ENCODE results near the gene CPA2. TPM values are rescaled to one million over a fixed set of nuclear protein-coding genes. Genes with fewer than 3 reads are reported as not detected.

Gene CPA2
- polyA plus RNA-seq, 4 donors: 12.9 to 25.4 (median 15.1) TPM

GRCh38 chr7:130277763-130278643, 11.3 kb downstream of the CPA2 start:
- peak; percentile 4 to 75 for DNase-seq
- no peak overlapping the region for H3K4me3 ChIP-seq (ENCODE audit: low read depth in 1 of 3, low read length in 3 of 3)
- no peaks in the 10 kb centered on the region for H3K27me3 ChIP-seq (ENCODE audit: control insufficient read depth in 3 of 3, insufficient read depth in 3 of 3, low read length in 3 of 3)
- peak overlapping the region in 1 of 3 donors; percentile 50 for H3K27ac ChIP-seq (ENCODE audit: low read depth in 1 of 3, low read length in 2 of 3)
- no peaks in the 10 kb centered on the region for H3K36me3 ChIP-seq (ENCODE audit: control insufficient read depth in 3 of 3, insufficient read depth in 2 of 3, low read depth in 1 of 3, low read length in 3 of 3)
- H3K9me3 ChIP-seq (ENCODE audit: control insufficient read depth in 2 of 2, insufficient read depth in 1 of 2, low read depth in 1 of 2, low read length in 1 of 2): no peaks in the 10 kb centered on the region
- H3K4me1 ChIP-seq (ENCODE audit: control insufficient read depth in 3 of 3, insufficient read depth in 2 of 3, low read depth in 1 of 3, low read length in 2 of 3): peaks cover 0 to under 1% (median 0%) of the 10 kb centered on the region in 3 donors
- 74 to 92% (median 83%) methylated on average over 15 of the region's 15 CpGs for WGBS, 3 donors
- no peak for FAIRE-seq

- Histone ChIP-seq H3K27me3 (ENCODE audit: control insufficient read depth in 3 of 3, insufficient read depth in 3 of 3, low read length in 3 of 3) (no peaks in the 10 kb centered on the region), H3K4me3 (ENCODE audit: low read depth in 1 of 3, low read length in 3 of 3) (no peak overlapping the region), H3K27ac (ENCODE audit: low read depth in 1 of 3, low read length in 2 of 3) (peak overlapping the region in 1 of 3 donors; percentile 50), H3K9me3 (ENCODE audit: control insufficient read depth in 2 of 2, insufficient read depth in 1 of 2, low read depth in 1 of 2, low read length in 1 of 2) (no peaks in the 10 kb centered on the region), H3K36me3 (ENCODE audit: control insufficient read depth in 3 of 3, insufficient read depth in 2 of 3, low read depth in 1 of 3, low read length in 3 of 3) (no peaks in the 10 kb centered on the region), H3K4me1 (ENCODE audit: control insufficient read depth in 3 of 3, insufficient read depth in 2 of 3, low read depth in 1 of 3, low read length in 2 of 3) (no peaks in the 10 kb centered on the region)
- no peak for FAIRE-seq
- DNase-seq: peak in 1 of 2 donors; percentile 10
Observed at GRCh38 chr7:130278860-130279259, 12.2 kb downstream of the CPA2 start.

GRCh38 chr7:130279286-130279685, 12.6 kb downstream of the CPA2 start:
- FAIRE-seq (no peak), DNase-seq (no peak)
- 68 to 78% (median 69%) methylated on average over 2 of the region's 2 CpGs for WGBS, 3 donors
- no peaks in the 10 kb centered on the region for H3K27me3 ChIP-seq (ENCODE audit: control insufficient read depth in 3 of 3, insufficient read depth in 3 of 3, low read length in 3 of 3)
- H3K9me3 ChIP-seq (ENCODE audit: control insufficient read depth in 2 of 2, insufficient read depth in 1 of 2, low read depth in 1 of 2, low read length in 1 of 2): no peaks in the 10 kb centered on the region
- H3K4me1 ChIP-seq (ENCODE audit: control insufficient read depth in 3 of 3, insufficient read depth in 2 of 3, low read depth in 1 of 3, low read length in 2 of 3): no peaks in the 10 kb centered on the region
- no peaks in the 10 kb centered on the region for H3K36me3 ChIP-seq (ENCODE audit: control insufficient read depth in 3 of 3, insufficient read depth in 2 of 3, low read depth in 1 of 3, low read length in 3 of 3)
- no peak overlapping the region for H3K4me3 ChIP-seq (ENCODE audit: low read depth in 1 of 3, low read length in 3 of 3)
- peak overlapping the region in 1 of 3 donors; percentile 43 for H3K27ac ChIP-seq (ENCODE audit: low read depth in 1 of 3, low read length in 2 of 3)

- no peak overlapping the region for H3K27ac ChIP-seq (ENCODE audit: low read depth in 1 of 3, low read length in 2 of 3)
- no peak for DNase-seq
- H3K4me3 ChIP-seq (ENCODE audit: low read depth in 1 of 3, low read length in 3 of 3): no peak overlapping the region
- H3K9me3 ChIP-seq (ENCODE audit: control insufficient read depth in 2 of 2, insufficient read depth in 1 of 2, low read depth in 1 of 2, low read length in 1 of 2): no peaks in the 10 kb centered on the region
- WGBS, 3 donors: 95 to 100% (median 96%) methylated on average over 1 of the region's 1 CpG
- no peaks in the 10 kb centered on the region for H3K4me1 ChIP-seq (ENCODE audit: control insufficient read depth in 3 of 3, insufficient read depth in 2 of 3, low read depth in 1 of 3, low read length in 2 of 3)
- no peaks in the 10 kb centered on the region for H3K36me3 ChIP-seq (ENCODE audit: control insufficient read depth in 3 of 3, insufficient read depth in 2 of 3, low read depth in 1 of 3, low read length in 3 of 3)
- no peak for FAIRE-seq
- no peaks in the 10 kb centered on the region for H3K27me3 ChIP-seq (ENCODE audit: control insufficient read depth in 3 of 3, insufficient read depth in 3 of 3, low read length in 3 of 3)
Observed at GRCh38 chr7:130279906-130280305, 13.2 kb downstream of the CPA2 start.

GRCh38 chr7:130281260-130281659, 14.6 kb downstream of the CPA2 start:
- Histone ChIP-seq H3K27me3 (ENCODE audit: control insufficient read depth in 3 of 3, insufficient read depth in 3 of 3, low read length in 3 of 3) (no peaks in the 10 kb centered on the region), H3K27ac (ENCODE audit: low read depth in 1 of 3, low read length in 2 of 3) (no peak overlapping the region), H3K4me3 (ENCODE audit: low read depth in 1 of 3, low read length in 3 of 3) (no peak overlapping the region), H3K9me3 (ENCODE audit: control insufficient read depth in 2 of 2, insufficient read depth in 1 of 2, low read depth in 1 of 2, low read length in 1 of 2) (no peaks in the 10 kb centered on the region), H3K4me1 (ENCODE audit: control insufficient read depth in 3 of 3, insufficient read depth in 2 of 3, low read depth in 1 of 3, low read length in 2 of 3) (no peaks in the 10 kb centered on the region), H3K36me3 (ENCODE audit: control insufficient read depth in 3 of 3, insufficient read depth in 2 of 3, low read depth in 1 of 3, low read length in 3 of 3) (peaks cover 0 to 2% (median 0%) of the 10 kb centered on the region in 3 donors)
- 62 to 84% (median 73%) methylated on average over 1 of the region's 1 CpG for WGBS, 3 donors
- DNase-seq (no peak), FAIRE-seq (no peak)

GRCh38 chr7:130286881-130287280, 20.2 kb downstream of the CPA2 start:
- DNase-seq (no peak), FAIRE-seq (no peak)
- Histone ChIP-seq H3K27me3 (ENCODE audit: control insufficient read depth in 3 of 3, insufficient read depth in 3 of 3, low read length in 3 of 3) (no peaks in the 10 kb centered on the region), H3K36me3 (ENCODE audit: control insufficient read depth in 3 of 3, insufficient read depth in 2 of 3, low read depth in 1 of 3, low read length in 3 of 3) (peaks cover 0 to 2% (median 0%) of the 10 kb centered on the region in 3 donors), H3K9me3 (ENCODE audit: control insufficient read depth in 2 of 2, insufficient read depth in 1 of 2, low read depth in 1 of 2, low read length in 1 of 2) (no peaks in the 10 kb centered on the region), H3K4me1 (ENCODE audit: control insufficient read depth in 3 of 3, insufficient read depth in 2 of 3, low read depth in 1 of 3, low read length in 2 of 3) (no peaks in the 10 kb centered on the region), H3K27ac (ENCODE audit: low read depth in 1 of 3, low read length in 2 of 3) (no peak overlapping the region), H3K4me3 (ENCODE audit: low read depth in 1 of 3, low read length in 3 of 3) (no peak overlapping the region)
- 15 to 71% (median 47%) methylated on average over 1 of the region's 1 CpG for WGBS, 3 donors

GRCh38 chr7:130288168-130288567, 21.5 kb downstream of the CPA2 start:
- H3K36me3 ChIP-seq (ENCODE audit: control insufficient read depth in 3 of 3, insufficient read depth in 2 of 3, low read depth in 1 of 3, low read length in 3 of 3): peaks cover 0 to 2% (median 0%) of the 10 kb centered on the region in 3 donors
- no peaks in the 10 kb centered on the region for H3K9me3 ChIP-seq (ENCODE audit: control insufficient read depth in 2 of 2, insufficient read depth in 1 of 2, low read depth in 1 of 2, low read length in 1 of 2)
- no peak for DNase-seq
- H3K4me1 ChIP-seq (ENCODE audit: control insufficient read depth in 3 of 3, insufficient read depth in 2 of 3, low read depth in 1 of 3, low read length in 2 of 3): no peaks in the 10 kb centered on the region
- 91 to 95% (median 93%) methylated on average over 4 of the region's 4 CpGs for WGBS, 3 donors
- H3K4me3 ChIP-seq (ENCODE audit: low read depth in 1 of 3, low read length in 3 of 3): no peak overlapping the region
- no peak for FAIRE-seq
- no peak overlapping the region for H3K27ac ChIP-seq (ENCODE audit: low read depth in 1 of 3, low read length in 2 of 3)
- no peaks in the 10 kb centered on the region for H3K27me3 ChIP-seq (ENCODE audit: control insufficient read depth in 3 of 3, insufficient read depth in 3 of 3, low read length in 3 of 3)

GRCh38 chr7:130288829-130289228, 22.2 kb downstream of the CPA2 start:
- H3K27ac ChIP-seq (ENCODE audit: low read depth in 1 of 3, low read length in 2 of 3): no peak overlapping the region
- H3K27me3 ChIP-seq (ENCODE audit: control insufficient read depth in 3 of 3, insufficient read depth in 3 of 3, low read length in 3 of 3): no peaks in the 10 kb centered on the region
- H3K4me1 ChIP-seq (ENCODE audit: control insufficient read depth in 3 of 3, insufficient read depth in 2 of 3, low read depth in 1 of 3, low read length in 2 of 3): no peaks in the 10 kb centered on the region
- no peak for FAIRE-seq
- peaks cover 0 to 2% (median 0%) of the 10 kb centered on the region in 3 donors for H3K36me3 ChIP-seq (ENCODE audit: control insufficient read depth in 3 of 3, insufficient read depth in 2 of 3, low read depth in 1 of 3, low read length in 3 of 3)
- WGBS, 3 donors: 74 to 79% (median 78%) methylated on average over 5 of the region's 5 CpGs
- no peak for DNase-seq
- no peak overlapping the region for H3K4me3 ChIP-seq (ENCODE audit: low read depth in 1 of 3, low read length in 3 of 3)
- H3K9me3 ChIP-seq (ENCODE audit: control insufficient read depth in 2 of 2, insufficient read depth in 1 of 2, low read depth in 1 of 2, low read length in 1 of 2): no peaks in the 10 kb centered on the region
